ENCODE measurements around the gene TALDO1. TPM values are rescaled to one million over a fixed set of nuclear protein-coding genes. Genes with fewer than 3 reads are reported as not detected.

TALDO1 gene
- total and polyA plus RNA-seq, 2 donors from 2014 or later = 175 to 312 TPM

GRCh38 chr11:721247-721740 is 26.0 kb upstream of the TALDO1 start:
- H3K9me3 ChIP-seq (ENCODE audit: control insufficient read depth in 2 of 3, insufficient read depth in 1 of 3, low read length in 3 of 3) = no peaks in the 10 kb centered on the region
- DNase-seq (peak in 1 of 5 donors; percentile 77), FAIRE-seq (no peak)
- peaks cover 0 to 6% (median 4%) of the 10 kb centered on the region in 3 donors for H3K4me1 ChIP-seq (ENCODE audit: control insufficient read depth in 2 of 3, insufficient read depth in 2 of 3, low read depth in 1 of 3, low read length in 3 of 3)
- intact Hi-C loops (cut with DNase I) = loop anchor here (10.0 kb wide), 1 partner anchor 166 kb away; no protein-coding TSS in a partner anchor
- no peaks in the 10 kb centered on the region for H3K27me3 ChIP-seq (ENCODE audit: control insufficient read depth, insufficient read depth, low read length)
- TF ChIP-seq CTCF (IDR thresholded peaks at IDR 0.05; ENCODE audit: borderline replicate concordance, extremely low read depth, insufficient read depth) = no peak
- H3K36me3 ChIP-seq (ENCODE audit: control insufficient read depth in 2 of 3, insufficient read depth in 3 of 3, low read length in 3 of 3) = peaks cover 0 to 16% (median 0%) of the 10 kb centered on the region in 3 donors
- H3K27ac ChIP-seq (ENCODE audit: low read depth in 2 of 2, low read length in 2 of 2) = no peak overlapping the region
- H3K9ac ChIP-seq (ENCODE audit: low read length in 3 of 3) = no peak overlapping the region
- no peak overlapping the region for H3K4me3 ChIP-seq (ENCODE audit: low read length in 3 of 3)

- intact Hi-C loops (cut with DNase I) = loop anchor here (10.0 kb wide), 1 partner anchor 167 kb away; no protein-coding TSS in a partner anchor
- Histone ChIP-seq H3K36me3 (ENCODE audit: control insufficient read depth in 2 of 3, insufficient read depth in 3 of 3, low read length in 3 of 3) (peaks cover 0 to 16% (median 0%) of the 10 kb centered on the region in 3 donors), H3K9ac (ENCODE audit: low read length in 3 of 3) (no peak overlapping the region), H3K4me1 (ENCODE audit: control insufficient read depth in 2 of 3, insufficient read depth in 2 of 3, low read depth in 1 of 3, low read length in 3 of 3) (peaks cover 0 to 6% (median 0%) of the 10 kb centered on the region in 3 donors), H3K27ac (ENCODE audit: low read depth in 2 of 2, low read length in 2 of 2) (no peak overlapping the region), H3K9me3 (ENCODE audit: control insufficient read depth in 2 of 3, insufficient read depth in 1 of 3, low read length in 3 of 3) (no peaks in the 10 kb centered on the region), H3K27me3 (ENCODE audit: control insufficient read depth, insufficient read depth, low read length) (no peaks in the 10 kb centered on the region), H3K4me3 (ENCODE audit: low read length in 3 of 3) (no peak overlapping the region)
- no peak for TF ChIP-seq CTCF (IDR thresholded peaks at IDR 0.05; ENCODE audit: borderline replicate concordance, extremely low read depth, insufficient read depth)
- DNase-seq (peak in 1 of 5 donors; percentile 70), FAIRE-seq (no peak)
These were observed 25.4 kb upstream of the TALDO1 start for GRCh38 chr11:721741-722345.

GRCh38 chr11:722346-722811 is 24.9 kb upstream of the TALDO1 start:
- H3K4me1 ChIP-seq (ENCODE audit: control insufficient read depth in 2 of 3, insufficient read depth in 2 of 3, low read depth in 1 of 3, low read length in 3 of 3) = peaks cover 0 to 6% (median 0%) of the 10 kb centered on the region in 3 donors
- FAIRE-seq (no peak), DNase-seq (peak in 1 of 5 donors; percentile 49)
- H3K4me3 ChIP-seq (ENCODE audit: low read length in 3 of 3) = no peak overlapping the region
- peak overlapping the region in 1 of 2 donors; percentile 22 for H3K27ac ChIP-seq (ENCODE audit: low read depth in 2 of 2, low read length in 2 of 2)
- intact Hi-C loops (cut with DNase I) = loop anchor here (10.0 kb wide), 1 partner anchor 168 kb away; no protein-coding TSS in a partner anchor
- H3K9me3 ChIP-seq (ENCODE audit: control insufficient read depth in 2 of 3, insufficient read depth in 1 of 3, low read length in 3 of 3) = no peaks in the 10 kb centered on the region
- no peak for TF ChIP-seq CTCF (IDR thresholded peaks at IDR 0.05; ENCODE audit: borderline replicate concordance, extremely low read depth, insufficient read depth)
- no peak overlapping the region for H3K9ac ChIP-seq (ENCODE audit: low read length in 3 of 3)
- no peaks in the 10 kb centered on the region for H3K27me3 ChIP-seq (ENCODE audit: control insufficient read depth, insufficient read depth, low read length)
- peaks cover 0 to 13% (median 0%) of the 10 kb centered on the region in 3 donors for H3K36me3 ChIP-seq (ENCODE audit: control insufficient read depth in 2 of 3, insufficient read depth in 3 of 3, low read length in 3 of 3)

All from kidney (tissue), 14 donors.